IMR-90 (cell line): ENCODE measurements around the gene CYP51A1.

ENCODE experiments used
- CTCF ChIP-seq: conservative IDR thresholded peaks from 2 replicates; pipeline ENCODE4 v1.5.1; 2012; ENCODE audit warnings: mild to moderate bottlenecking, low read depth, low read length, improper control_type of control experiment
- RAD21 ChIP-seq: IDR thresholded peaks from 2 replicates; pipeline ENCODE4 v1.6.1; 2012; ENCODE audit warnings: low read length, improper control_type of control experiment

- TF ChIP-seq RAD21 = no peak
- no peak for TF ChIP-seq CTCF
Measured at GRCh38 chr7:92158660-92159575, 24.6 kb upstream of the CYP51A1 start.
